Testis (tissue), 2 donors: Measurements from ENCODE around the gene PTGIS.

Source experiments
- CTCF ChIP-seq, 3 experiments: fragments of 450-650 bp in 2 of 3; fragments of 200-600 bp in 1 of 3; sonication (generic) in 1 of 3; IDR thresholded peaks; one replicate each; pipeline ENCODE4 v1.5.1; 2016 to 2019; ENCODE audit warnings: antibody characterized with exemption in 3 of 3, mild to moderate bottlenecking in 2 of 3, moderate library complexity in 1 of 3
- POLR2A ChIP-seq: fragments of 450-650 bp; IDR thresholded peaks from one replicate; pipeline ENCODE4 v1.6.1; 2017; ENCODE audit warnings: antibody characterized with exemption, mild to moderate bottlenecking, moderate library complexity

DNA sequence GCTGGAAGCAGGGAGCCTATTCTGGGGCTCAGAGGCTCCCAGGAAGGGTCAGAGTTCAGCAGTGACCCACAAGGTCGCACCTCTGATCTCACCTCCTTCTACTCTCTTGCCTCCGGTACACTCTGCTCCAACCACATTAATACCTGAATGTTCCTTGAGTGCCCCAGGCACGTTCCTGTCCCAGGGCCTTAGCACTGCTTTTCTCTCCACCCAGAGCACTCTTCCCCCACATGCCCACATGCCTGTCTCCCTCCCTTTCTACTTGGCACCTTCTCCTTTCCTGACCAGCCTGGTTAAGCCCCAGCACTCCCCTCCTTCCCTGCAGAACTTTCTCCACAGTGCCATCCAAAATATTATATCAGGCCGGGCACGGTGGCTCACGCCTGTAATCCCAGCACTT, 98.9 kb downstream of the PTGIS start:
- TF ChIP-seq CTCF (IDR thresholded peaks at IDR 0.05), result no peak
- no peak for TF ChIP-seq POLR2A
